HEK293T (cell line): ENCODE results near the gene CD2.

Source experiments
- CTCF ChIA-PET: fragments of 350-600 bp; formaldehyde crosslinking; extraction: SDS; loops from one replicate; lab custom pipeline; 2021; ENCODE audit warnings: antibody characterized with exemption, inconsistent platforms; lab: Yijun Ruan, JAX
- POLR2A ChIA-PET: fragments of 350-600 bp; formaldehyde crosslinking; extraction: SDS; loops from one replicate; lab custom pipeline; 2020; ENCODE audit warnings: antibody characterized with exemption, inconsistent platforms; lab: Yijun Ruan, JAX
- DNase-seq: peaks from one replicate; pipeline ENCODE4 v3.0.0; 2012; ENCODE audit warnings: mixed read lengths; ENCODE audit errors: extremely low spot score
- ARNT ChIP-seq: fragments of 450-650 bp; IDR thresholded peaks from 2 replicates; pipeline ENCODE4 v1.6.1; 2017; ENCODE audit warnings: mild to moderate bottlenecking
- BHLHE40 ChIP-seq: fragments of 450-650 bp; IDR thresholded peaks from 2 replicates; pipeline ENCODE4 v1.6.1; 2016; ENCODE audit warnings: mild to moderate bottlenecking, moderate library complexity, borderline replicate concordance
- CTBP1 ChIP-seq: fragments of 450-650 bp; IDR thresholded peaks from 2 replicates; pipeline ENCODE4 v1.6.1; 2016; ENCODE audit warnings: borderline replicate concordance
- ELF4 ChIP-seq: fragments of 450-650 bp; IDR thresholded peaks from 2 replicates; pipeline ENCODE4 v1.6.1; 2017; ENCODE audit warnings: antibody characterized with exemption
- FOXA1 ChIP-seq: fragments of 450-650 bp; IDR thresholded peaks from 2 replicates; pipeline ENCODE4 v1.6.1; 2016; ENCODE audit warnings: mild to moderate bottlenecking
- FOXK2 ChIP-seq: fragments of 450-650 bp; IDR thresholded peaks from 2 replicates; pipeline ENCODE4 v1.6.1; 2016; ENCODE audit warnings: mild to moderate bottlenecking
- FOXM1 ChIP-seq: fragments of 450-650 bp; IDR thresholded peaks from 2 replicates; pipeline ENCODE4 v1.6.1; 2017; ENCODE audit warnings: mild to moderate bottlenecking, borderline replicate concordance
- HDGF ChIP-seq: fragments of 450-650 bp; IDR thresholded peaks from 2 replicates; pipeline ENCODE4 v1.6.1; 2017; ENCODE audit warnings: antibody characterized with exemption, borderline replicate concordance
- L3MBTL2 ChIP-seq: fragments of 450-650 bp; conservative IDR thresholded peaks from 2 replicates; pipeline ENCODE4 v1.6.1; 2016; ENCODE audit warnings: mild to moderate bottlenecking
- LEF1 ChIP-seq: fragments of 450-650 bp; IDR thresholded peaks from 2 replicates; pipeline ENCODE4 v1.6.1; 2017; ENCODE audit warnings: mild to moderate bottlenecking, borderline replicate concordance
- NFRKB ChIP-seq: fragments of 450-650 bp; IDR thresholded peaks from 2 replicates; pipeline ENCODE4 v1.6.1; 2016; ENCODE audit warnings: mild to moderate bottlenecking, moderate library complexity
- SP1 ChIP-seq: fragments of 450-650 bp; IDR thresholded peaks from 2 replicates; pipeline ENCODE4 v1.6.1; 2017
- SUZ12 ChIP-seq: fragments of 450-650 bp; IDR thresholded peaks from 2 replicates; pipeline ENCODE4 v1.6.1; 2016; ENCODE audit warnings: mild to moderate bottlenecking
- TARDBP ChIP-seq: fragments of 450-650 bp; IDR thresholded peaks from 2 replicates; pipeline ENCODE4 v1.6.1; 2016
- ZNF384 ChIP-seq: fragments of 450-650 bp; IDR thresholded peaks from 2 replicates; pipeline ENCODE4 v1.6.1; 2016
- TF ChIP-seq, protein P1 (sequence below): fragments of 450-650 bp; IDR thresholded peaks from 2 replicates; pipeline ENCODE4 v1.6.1; 2016

The CD2 gene

DNA sequence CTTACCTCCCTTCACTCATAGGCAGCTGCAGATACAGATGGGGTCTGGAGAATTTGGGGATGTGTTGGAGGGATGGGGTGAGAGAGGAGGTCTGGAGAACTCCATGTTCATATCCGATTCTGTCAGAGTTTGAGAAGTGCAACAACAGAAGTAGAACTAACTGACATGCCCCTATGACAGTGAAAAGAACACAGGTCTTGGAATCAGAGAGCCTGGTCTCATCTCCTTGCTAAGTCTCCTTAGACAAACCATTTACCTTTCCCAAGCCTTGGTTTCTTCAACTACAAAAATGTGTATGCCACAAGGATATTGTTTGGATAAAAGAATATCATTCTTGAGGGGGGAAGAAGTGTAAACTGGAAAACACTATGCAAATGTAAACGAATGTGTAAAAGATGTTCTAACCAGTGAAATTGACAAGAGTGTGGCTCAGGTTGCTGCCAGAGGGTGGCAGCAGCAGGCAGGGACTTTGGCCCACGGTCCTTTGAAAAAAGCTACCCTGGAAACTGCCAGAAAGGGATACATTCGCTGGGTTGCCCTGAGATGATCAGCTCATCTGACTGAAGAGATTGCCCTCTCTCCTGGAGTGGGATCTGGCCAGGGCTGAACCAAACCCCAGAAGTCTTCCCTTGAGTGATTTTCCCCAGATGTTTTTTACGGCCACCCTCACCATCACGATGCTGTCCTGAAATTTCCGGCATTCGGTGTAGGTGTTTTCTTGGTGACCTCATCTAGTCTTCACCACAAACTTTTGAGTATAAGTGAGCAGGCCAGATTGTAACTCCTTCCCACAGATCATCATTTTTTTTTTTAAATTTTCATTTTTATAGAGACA, 17.0 kb upstream of the CD2 start:
- ChIA-PET POLR2A (interaction anchor here (2.2 kb wide), 1 partner anchor 322 kb away, joined by 13 read pairs; the partner anchor contains the start of gene TTF2), CTCF (interaction anchor here (0.6 to 2.4 kb wide), 15 partner anchors 9 to 392 kb away, joined by 3 to 8 read pairs (median 3); partner anchors contain the start of genes CD2 and TTF2)
- DNase-seq = peak; percentile 79
- TF ChIP-seq CTBP1 (no peak), ARNT (peak; percentile 26; the same call in 1 of the 2 replicates)

DNA sequence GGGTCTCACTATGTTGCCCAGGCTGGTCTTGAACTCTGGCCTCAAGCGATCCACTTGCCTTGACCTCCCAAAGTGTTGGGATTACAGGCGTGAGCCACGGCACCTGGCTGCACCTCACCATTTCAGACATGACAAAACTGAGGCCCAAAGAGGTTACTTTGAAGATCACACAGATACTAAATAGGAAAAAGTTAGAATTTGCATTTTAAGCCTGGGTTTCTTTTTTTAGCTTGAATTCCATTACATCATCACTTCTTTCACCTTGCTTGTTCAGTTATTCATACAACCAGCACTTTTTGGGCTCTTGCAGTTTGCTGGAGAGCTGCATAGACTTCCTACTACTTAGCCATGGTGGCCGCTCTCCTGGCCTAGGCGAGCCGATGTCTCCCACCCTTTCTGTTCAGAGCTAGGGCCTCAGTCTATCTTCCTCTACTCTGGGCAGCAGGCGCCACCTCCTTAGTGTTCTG, 16.3 kb upstream of the CD2 start:
- DNase-seq = no peak
- ChIA-PET CTCF (interaction anchor here (0.6 to 2.4 kb wide), 16 partner anchors 12 to 391 kb away, joined by 3 to 8 read pairs (median 4); partner anchors contain the start of genes CD2 and TTF2), POLR2A (interaction anchor here (0.9 to 2.2 kb wide), 2 partner anchors 9 to 321 kb away, joined by 3 to 13 read pairs; partner anchors contain the start of gene TTF2)
- no peak for TF ChIP-seq NFRKB
- no peak for TF ChIP-seq TARDBP
- TF ChIP-seq SUZ12 = no peak
- no peak for TF ChIP-seq LEF1
- no peak for TF ChIP-seq CTBP1
- TF ChIP-seq ELF4 = no peak
- TF ChIP-seq ARNT = no peak
- TF ChIP-seq, protein P1, sequence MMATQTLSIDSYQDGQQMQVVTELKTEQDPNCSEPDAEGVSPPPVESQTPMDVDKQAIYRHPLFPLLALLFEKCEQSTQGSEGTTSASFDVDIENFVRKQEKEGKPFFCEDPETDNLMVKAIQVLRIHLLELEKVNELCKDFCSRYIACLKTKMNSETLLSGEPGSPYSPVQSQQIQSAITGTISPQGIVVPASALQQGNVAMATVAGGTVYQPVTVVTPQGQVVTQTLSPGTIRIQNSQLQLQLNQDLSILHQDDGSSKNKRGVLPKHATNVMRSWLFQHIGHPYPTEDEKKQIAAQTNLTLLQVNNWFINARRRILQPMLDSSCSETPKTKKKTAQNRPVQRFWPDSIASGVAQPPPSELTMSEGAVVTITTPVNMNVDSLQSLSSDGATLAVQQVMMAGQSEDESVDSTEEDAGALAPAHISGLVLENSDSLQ = no peak
- TF ChIP-seq BHLHE40 = no peak
- no peak for TF ChIP-seq SP1
- TF ChIP-seq FOXA1 = no peak

GRCh38 chr1:116738673-116739370, 15.4 kb upstream of the CD2 start:
- POLR2A ChIA-PET = interaction anchor here (0.9 to 2.2 kb wide), 2 partner anchors 8 to 321 kb away, joined by 3 to 13 read pairs; partner anchors contain the start of gene TTF2
- TF ChIP-seq CTBP1 (no peak), ARNT (no peak), SUZ12 (no peak), L3MBTL2 (no peak), TARDBP (no peak), ELF4 (no peak), SP1 (no peak), ZNF384 (no peak), FOXK2 (no peak), LEF1 (no peak), FOXM1 (no peak), FOXA1 (no peak), HDGF (no peak)
- TF ChIP-seq, protein P1 = no peak
- CTCF ChIA-PET = interaction anchor here (0.6 to 2.4 kb wide), 6 partner anchors 13 to 143 kb away, joined by 3 to 8 read pairs (median 4); no protein-coding TSS in a partner anchor
- no peak for DNase-seq

DNA sequence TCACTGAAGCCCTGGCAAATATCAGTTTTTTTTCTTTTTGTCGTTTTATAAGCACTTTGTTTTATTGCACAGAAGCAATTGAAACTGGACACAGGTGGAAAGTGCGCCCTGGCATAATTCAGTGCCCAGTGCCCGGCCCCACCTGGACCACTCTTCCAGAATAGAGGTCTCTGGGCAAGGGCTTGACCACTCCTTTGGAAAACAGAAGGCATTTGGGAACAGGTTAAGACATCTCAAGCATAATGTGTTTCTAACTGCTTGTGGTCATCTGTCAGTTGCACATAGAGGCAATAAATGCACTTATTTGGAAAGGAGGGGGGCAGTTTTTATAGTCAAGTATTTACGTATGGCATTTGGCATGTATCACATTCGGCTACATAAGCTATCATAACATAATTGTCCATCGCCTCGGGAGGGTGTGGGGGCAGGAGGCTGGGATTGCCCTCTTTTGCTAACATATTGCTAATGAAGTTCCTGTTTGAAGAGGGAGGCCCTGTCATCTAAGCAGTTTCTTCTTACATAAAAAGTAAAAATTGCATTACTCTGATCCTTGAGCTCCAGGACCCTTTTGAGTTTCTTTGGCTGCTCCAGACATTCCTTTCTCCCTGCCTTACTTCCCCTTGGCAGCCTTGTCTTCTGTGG, 14.7 kb upstream of the CD2 start:
- POLR2A ChIA-PET = no interaction called here

GRCh38 chr1:116740296-116740695, 13.9 kb upstream of the CD2 start:
- POLR2A ChIA-PET = no interaction called here
- no peak for DNase-seq
- TF ChIP-seq L3MBTL2 = no peak
- no peak for TF ChIP-seq TARDBP
- no peak for TF ChIP-seq ZNF384
- no peak for TF ChIP-seq CTBP1
- no peak for TF ChIP-seq SP1
- CTCF ChIA-PET = no interaction called here

More for the DNA sequence above, 14.7 kb upstream of the CD2 start:
- CTCF ChIA-PET = interaction anchor here (0.6 to 2.4 kb wide), 2 partner anchors 25 to 122 kb away, joined by 3 to 8 read pairs; no protein-coding TSS in a partner anchor
- no peak for DNase-seq
- TF ChIP-seq, protein P1 = no peak
- TF ChIP-seq NFRKB (no peak), ZNF384 (no peak), ELF4 (no peak), HDGF (no peak), FOXM1 (no peak), LEF1 (no peak), ARNT (no peak), L3MBTL2 (no peak), SP1 (no peak), SUZ12 (no peak), FOXA1 (no peak), FOXK2 (no peak), BHLHE40 (no peak), CTBP1 (no peak), TARDBP (no peak)
